ENCODE data around the gene ACSS1.

- TF ChIP-seq EZH2 (IDR thresholded peaks at IDR 0.05; ENCODE audit: low read depth, low read length, severe bottlenecking) (no peak), YY1 (IDR thresholded peaks at IDR 0.05; ENCODE audit: low read depth, low read length) (no peak), RXRA (IDR thresholded peaks at IDR 0.05; ENCODE audit: insufficient read depth, low read depth, low read length) (no peak), TAF1 (IDR thresholded peaks at IDR 0.05; ENCODE audit: low read depth, low read length) (no peak), POLR2AphosphoS5 (IDR thresholded peaks at IDR 0.05; ENCODE audit: low read depth, low read length) (no peak), SP2 (IDR thresholded peaks at IDR 0.05; ENCODE audit: low read length) (no peak), CEBPB (IDR thresholded peaks at IDR 0.05; ENCODE audit: low read depth, low read length) (no peak), TAF7 (optimal IDR thresholded peaks at IDR 0.05; ENCODE audit: borderline replicate concordance, low read depth, low read length) (no peak), SIX5 (IDR thresholded peaks at IDR 0.05; ENCODE audit: low read depth, low read length) (no peak), GABPA (IDR thresholded peaks at IDR 0.05; ENCODE audit: borderline replicate concordance, insufficient read depth, low read length) (no peak)
- TF ChIP-seq, protein P1, sequence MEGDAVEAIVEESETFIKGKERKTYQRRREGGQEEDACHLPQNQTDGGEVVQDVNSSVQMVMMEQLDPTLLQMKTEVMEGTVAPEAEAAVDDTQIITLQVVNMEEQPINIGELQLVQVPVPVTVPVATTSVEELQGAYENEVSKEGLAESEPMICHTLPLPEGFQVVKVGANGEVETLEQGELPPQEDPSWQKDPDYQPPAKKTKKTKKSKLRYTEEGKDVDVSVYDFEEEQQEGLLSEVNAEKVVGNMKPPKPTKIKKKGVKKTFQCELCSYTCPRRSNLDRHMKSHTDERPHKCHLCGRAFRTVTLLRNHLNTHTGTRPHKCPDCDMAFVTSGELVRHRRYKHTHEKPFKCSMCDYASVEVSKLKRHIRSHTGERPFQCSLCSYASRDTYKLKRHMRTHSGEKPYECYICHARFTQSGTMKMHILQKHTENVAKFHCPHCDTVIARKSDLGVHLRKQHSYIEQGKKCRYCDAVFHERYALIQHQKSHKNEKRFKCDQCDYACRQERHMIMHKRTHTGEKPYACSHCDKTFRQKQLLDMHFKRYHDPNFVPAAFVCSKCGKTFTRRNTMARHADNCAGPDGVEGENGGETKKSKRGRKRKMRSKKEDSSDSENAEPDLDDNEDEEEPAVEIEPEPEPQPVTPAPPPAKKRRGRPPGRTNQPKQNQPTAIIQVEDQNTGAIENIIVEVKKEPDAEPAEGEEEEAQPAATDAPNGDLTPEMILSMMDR (IDR thresholded peaks at IDR 0.05; ENCODE audit: control extremely low read depth in 1 of 3, insufficient read depth in 1 of 3, low read depth in 1 of 3, low read length in 3 of 3): no peak
- TF ChIP-seq, protein P2, sequence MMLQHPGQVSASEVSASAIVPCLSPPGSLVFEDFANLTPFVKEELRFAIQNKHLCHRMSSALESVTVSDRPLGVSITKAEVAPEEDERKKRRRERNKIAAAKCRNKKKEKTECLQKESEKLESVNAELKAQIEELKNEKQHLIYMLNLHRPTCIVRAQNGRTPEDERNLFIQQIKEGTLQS (IDR thresholded peaks at IDR 0.05; ENCODE audit: insufficient read depth, low read depth, low read length): no peak
- TF ChIP-seq, protein P3, sequence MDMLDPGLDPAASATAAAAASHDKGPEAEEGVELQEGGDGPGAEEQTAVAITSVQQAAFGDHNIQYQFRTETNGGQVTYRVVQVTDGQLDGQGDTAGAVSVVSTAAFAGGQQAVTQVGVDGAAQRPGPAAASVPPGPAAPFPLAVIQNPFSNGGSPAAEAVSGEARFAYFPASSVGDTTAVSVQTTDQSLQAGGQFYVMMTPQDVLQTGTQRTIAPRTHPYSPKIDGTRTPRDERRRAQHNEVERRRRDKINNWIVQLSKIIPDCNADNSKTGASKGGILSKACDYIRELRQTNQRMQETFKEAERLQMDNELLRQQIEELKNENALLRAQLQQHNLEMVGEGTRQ (IDR thresholded peaks at IDR 0.05; ENCODE audit: low read length): no peak
These were observed 31.2 kb upstream of the ACSS1 start for GRCh38 chr20:25089096-25089495.
